Psoas muscle (tissue), 8 donors: ENCODE results near the gene LPCAT1. TPM values are rescaled to one million over a fixed set of nuclear protein-coding genes. Genes with fewer than 3 reads are reported as not detected.
A peak's percentile ranks its signal among the peaks of the same experiment; 100 is the strongest.

Experiments used
- ATAC-seq, 4 donors: fragments of 200-7000 bp; cut with Tn5 transposase; one replicate each; pipeline ENCODE4 v1.9.1; 2020; ENCODE audit warnings: moderate library complexity in 3 of 4, mild to moderate bottlenecking in 2 of 4
- DNase-seq, 2 donors: peaks; one replicate each; pipeline ENCODE4 v3.0.0-alpha.2; 2020
- H3K27ac ChIP-seq: fragments of 200-600 bp; one replicate; pipeline ENCODE4 v1.8.0; 2022
- H3K27me3 ChIP-seq, 3 donors: fragments of 200-600 bp in 1 of 3; one replicate each; pipeline versions ENCODE4 v1.6.1 to v1.8.0; 2013 to 2022; ENCODE audit warnings: low read length in 2 of 3, mild to moderate bottlenecking in 2 of 3, moderate library complexity in 1 of 3; ENCODE audit not compliant: insufficient read depth in 3 of 3
- H3K36me3 ChIP-seq, 2 donors: fragments of 200-600 bp in 1 of 2; one replicate each; pipeline versions ENCODE4 v1.6.1 to v1.8.0; 2013 to 2022; ENCODE audit warnings: low read depth in 1 of 2, mild to moderate bottlenecking in 1 of 2, moderate library complexity in 1 of 2; ENCODE audit not compliant: insufficient read depth in 1 of 2
- H3K4me1 ChIP-seq: fragments of 200-600 bp; one replicate; pipeline ENCODE4 v1.8.0; 2022
- H3K4me3 ChIP-seq: fragments of 200-600 bp; one replicate; pipeline ENCODE4 v1.8.0; 2022; ENCODE audit warnings: mild to moderate bottlenecking
- H3K9me3 ChIP-seq: fragments of 200-600 bp; one replicate; pipeline ENCODE4 v1.8.0; 2022
- WGBS, 3 donors: extraction: QIAGEN DNeasy Blood & Tissue Kit; methylation state at CpG; one replicate each; pipeline versions ENCODE4 v1.1.6 to v1.1.7; 2013; 5-methylcytosine and 5-hydroxymethylcytosine counted together
- intact Hi-C, 2 donors: fragments of 100-400 bp; cut with DNase I; formaldehyde crosslinking; loops; one replicate each; pipeline versions ENCODE4 v1.11.0 to v1.14.2; 2022
- polyA plus RNA-seq, 3 donors: library from polyadenylated mRNA; stranded (reverse); fragments of 200-250 nt; gene quantifications; one replicate each; pipeline ENCODE4 v1.2.3, GENCODE V29; 2013
- total RNA-seq, 4 donors: library from RNA; stranded (reverse); fragmentation: NEBNext Ultra II Directional in 2 of 4; extraction: Animal tissue kit (Norgen Biotek cat#: 25700) in 2 of 4; gene quantifications; one replicate each; pipeline versions ENCODE4 v1.2.1 to v1.2.4, GENCODE V29; 2021 to 2023
- TF ChIP-seq, protein P1 (sequence below): fragments of 200-600 bp; IDR thresholded peaks from one replicate; pipeline ENCODE4 v1.8.0; 2022; ENCODE audit warnings: antibody characterized with exemption
- donor health status: healthy with polysubstance abuse.
- donor health status: DM: no; HTN: no; CAD: no; lungs with moderate emphysema.
- donor health status: Bipolar disorder and iron deficiency.
- donor health status: healthy.
- donor health status: DM: yes; HTN: yes; CAD: no.
- donor health status: DM: no; HTN: no; CAD: no.
- donor health status: DM: no; HTN: no; CAD: no.
- donor health status: DM: yes; HTN: yes; CAD: no.

LPCAT1 gene
- total and polyA plus RNA-seq, 7 donors, result 2.4 to 6.2 (median 4.7) TPM

DNA sequence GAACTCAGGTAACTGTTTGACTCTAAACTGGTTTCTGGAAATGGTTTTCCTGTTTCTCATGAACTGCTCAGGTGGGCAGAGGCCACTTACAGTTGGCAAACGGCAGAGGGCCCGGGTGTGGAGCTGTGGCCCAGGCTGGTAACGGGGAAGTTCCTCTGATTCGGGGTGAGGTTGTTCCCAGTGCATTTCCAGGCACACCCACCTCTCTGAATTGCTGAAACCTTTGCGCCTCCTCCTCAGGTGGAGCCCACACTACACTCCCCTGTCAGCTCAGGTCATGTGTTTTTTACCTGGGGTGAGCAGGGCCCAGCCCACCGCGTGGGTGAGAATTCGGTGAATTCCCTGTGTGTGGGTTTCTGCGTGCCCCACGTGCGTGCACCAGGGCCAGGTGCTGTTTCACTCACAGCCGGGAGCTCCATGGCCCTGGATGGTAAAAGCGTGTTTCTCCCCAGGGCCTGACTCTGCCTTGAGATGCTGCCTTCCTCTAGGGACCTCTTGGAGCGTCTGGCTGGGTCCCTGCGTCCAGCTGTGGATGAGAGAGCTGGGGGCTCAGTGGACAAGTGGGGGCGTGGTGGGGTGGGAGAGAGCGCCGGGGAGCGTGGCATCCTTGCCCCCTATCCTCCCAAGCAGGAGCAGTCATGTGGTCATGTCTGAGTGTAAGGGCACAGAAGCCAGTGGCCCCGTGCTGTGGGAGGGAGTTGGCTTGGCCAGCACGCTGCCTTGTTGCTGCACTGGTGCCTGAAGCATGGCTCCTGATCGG, 33.5 kb upstream of the LPCAT1 start:
- WGBS, 3 donors, result 75 to 76% (median 75%) methylated on average over 22 of the region's 22 CpGs
- ATAC-seq (no peak), DNase-seq (no peak)
- H3K36me3 ChIP-seq, result no peaks in the 10 kb centered on the region
- intact Hi-C loops, result no loop called here
- TF ChIP-seq, protein P1, sequence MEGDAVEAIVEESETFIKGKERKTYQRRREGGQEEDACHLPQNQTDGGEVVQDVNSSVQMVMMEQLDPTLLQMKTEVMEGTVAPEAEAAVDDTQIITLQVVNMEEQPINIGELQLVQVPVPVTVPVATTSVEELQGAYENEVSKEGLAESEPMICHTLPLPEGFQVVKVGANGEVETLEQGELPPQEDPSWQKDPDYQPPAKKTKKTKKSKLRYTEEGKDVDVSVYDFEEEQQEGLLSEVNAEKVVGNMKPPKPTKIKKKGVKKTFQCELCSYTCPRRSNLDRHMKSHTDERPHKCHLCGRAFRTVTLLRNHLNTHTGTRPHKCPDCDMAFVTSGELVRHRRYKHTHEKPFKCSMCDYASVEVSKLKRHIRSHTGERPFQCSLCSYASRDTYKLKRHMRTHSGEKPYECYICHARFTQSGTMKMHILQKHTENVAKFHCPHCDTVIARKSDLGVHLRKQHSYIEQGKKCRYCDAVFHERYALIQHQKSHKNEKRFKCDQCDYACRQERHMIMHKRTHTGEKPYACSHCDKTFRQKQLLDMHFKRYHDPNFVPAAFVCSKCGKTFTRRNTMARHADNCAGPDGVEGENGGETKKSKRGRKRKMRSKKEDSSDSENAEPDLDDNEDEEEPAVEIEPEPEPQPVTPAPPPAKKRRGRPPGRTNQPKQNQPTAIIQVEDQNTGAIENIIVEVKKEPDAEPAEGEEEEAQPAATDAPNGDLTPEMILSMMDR, result no peak
- H3K9me3 ChIP-seq, result no peaks in the 10 kb centered on the region
- H3K4me1 ChIP-seq, result peaks cover 2% of the 10 kb centered on the region
- no peak overlapping the region for H3K4me3 ChIP-seq
- peaks cover 0 to 7% (median 6%) of the 10 kb centered on the region in 3 donors for H3K27me3 ChIP-seq
- no peak overlapping the region for H3K27ac ChIP-seq

DNA sequence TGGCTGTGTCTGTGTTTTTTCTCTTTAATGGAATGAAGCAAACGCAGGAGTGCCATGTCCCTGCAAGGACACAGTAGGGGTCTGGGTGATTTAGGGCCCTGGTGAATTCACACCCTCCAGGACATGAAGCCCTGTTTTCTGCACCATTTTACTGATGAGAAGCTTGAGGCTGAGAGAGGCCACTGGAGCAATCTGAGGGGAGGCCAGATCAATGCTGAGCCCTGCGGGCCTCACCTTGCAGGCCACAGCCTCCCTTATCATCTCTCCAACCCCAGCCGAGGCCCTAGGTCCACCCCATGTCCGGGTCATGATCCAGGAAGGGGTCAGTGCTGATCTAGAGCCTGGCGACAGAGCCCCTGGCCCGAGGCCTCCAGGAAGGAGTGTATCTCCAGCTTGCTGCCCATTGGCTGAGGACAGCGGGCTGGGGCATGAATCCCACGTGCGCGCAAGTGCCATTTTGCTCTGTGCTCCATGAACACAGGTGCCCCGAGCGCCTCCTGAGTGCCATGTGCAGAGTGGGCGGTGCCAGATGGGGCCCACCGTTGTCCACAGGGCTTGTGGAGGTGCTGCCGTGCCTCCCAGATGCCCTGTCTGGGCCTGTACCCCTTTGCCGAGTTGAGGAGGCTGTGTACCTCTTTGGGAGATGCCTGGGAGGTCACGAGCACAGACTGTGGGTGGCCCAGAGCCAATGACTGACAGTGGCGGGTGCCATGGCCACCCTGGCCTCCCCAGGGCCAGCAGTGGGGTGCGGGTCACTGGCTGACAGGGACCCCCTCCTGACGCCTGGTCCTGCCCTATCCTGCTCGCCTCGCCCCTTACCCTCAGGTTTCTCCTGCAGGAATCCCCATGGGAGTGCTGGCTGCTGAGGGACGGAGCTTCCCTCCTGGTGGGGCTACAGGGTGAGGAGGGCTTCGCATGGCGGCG, 32.3 kb upstream of the LPCAT1 start:
- intact Hi-C loops, result no loop called here
- Histone ChIP-seq H3K4me3 (no peak overlapping the region), H3K36me3 (no peaks in the 10 kb centered on the region), H3K4me1 (peaks cover 14% of the 10 kb centered on the region), H3K9me3 (no peaks in the 10 kb centered on the region), H3K27ac (no peak overlapping the region), H3K27me3 (peaks cover 0 to 7% (median 6%) of the 10 kb centered on the region in 3 donors)
- ATAC-seq (no peak), DNase-seq (no peak)
- WGBS, 3 donors, result 81 to 84% (median 84%) methylated on average over 25 to 26 of the region's 26 CpGs
- TF ChIP-seq, protein P1, result no peak

- intact Hi-C loops, result no loop called here
- Histone ChIP-seq H3K36me3 (no peaks in the 10 kb centered on the region), H3K4me1 (peaks cover 14% of the 10 kb centered on the region), H3K27me3 (peaks cover 0 to 9% (median 7%) of the 10 kb centered on the region in 3 donors), H3K9me3 (no peaks in the 10 kb centered on the region), H3K4me3 (no peak overlapping the region), H3K27ac (no peak overlapping the region)
- WGBS, 3 donors, result 74 to 79% (median 75%) methylated on average over 28 of the region's 28 CpGs
- DNase-seq, result no peak
- ATAC-seq, result peak in 1 of 4 donors; percentile 49
- TF ChIP-seq, protein P1, result no peak
These were observed 31.4 kb upstream of the LPCAT1 start for GRCh38 chr5:1555011-1555807.

GRCh38 chr5:1554410-1554967, 30.7 kb upstream of the LPCAT1 start:
- 93 to 94% (median 94%) methylated on average over 11 of the region's 11 CpGs for WGBS, 3 donors
- no peaks in the 10 kb centered on the region for H3K9me3 ChIP-seq
- no peak for DNase-seq
- peaks cover 0 to 9% (median 7%) of the 10 kb centered on the region in 3 donors for H3K27me3 ChIP-seq
- no peak overlapping the region for H3K4me3 ChIP-seq
- no peak overlapping the region for H3K27ac ChIP-seq
- H3K4me1 ChIP-seq, result peaks cover 14% of the 10 kb centered on the region
- TF ChIP-seq, protein P1, result no peak
- intact Hi-C loops, result no loop called here
- H3K36me3 ChIP-seq, result no peaks in the 10 kb centered on the region
- ATAC-seq, result no peak
